ENCODE data around the gene DNAH11. TPM values are rescaled to one million over a fixed set of nuclear protein-coding genes. Genes with fewer than 3 reads are reported as not detected.

DNAH11 gene
- total RNA-seq, 2 experiments from 2014 or later = 4.2 to 4.3 TPM

- peaks cover 9% of the 10 kb centered on the region for H3K27me3 Mint-ChIP-seq
- H3K9me3 Mint-ChIP-seq (ENCODE audit: low read depth) = no peaks in the 10 kb centered on the region
- ATAC-seq (no peak), DNase-seq (no peak)
- POLR2A ChIA-PET = no interaction called here
- H3K36me3 Mint-ChIP-seq (ENCODE audit: low read depth) = no peaks in the 10 kb centered on the region
- no peak overlapping the region for H3K4me3 Mint-ChIP-seq
- CTCF ChIA-PET = no interaction called here
- no peak overlapping the region for H3K27ac Mint-ChIP-seq
- intact Hi-C loops (cut with DNase I, micrococcal nuclease) = no loop called here
- no peaks in the 10 kb centered on the region for H3K4me1 Mint-ChIP-seq
Observed at GRCh38 chr7:21636694-21637093, 93.9 kb downstream of the DNAH11 start.

- H3K4me3 Mint-ChIP-seq = no peak overlapping the region
- H3K36me3 Mint-ChIP-seq (ENCODE audit: low read depth) = no peaks in the 10 kb centered on the region
- intact Hi-C loops (cut with DNase I, micrococcal nuclease) = no loop called here
- no peaks in the 10 kb centered on the region for H3K9me3 Mint-ChIP-seq (ENCODE audit: low read depth)
- H3K27me3 Mint-ChIP-seq = peaks cover 11% of the 10 kb centered on the region
- ATAC-seq = no peak
- POLR2A ChIA-PET = no interaction called here
- CTCF ChIA-PET = interaction anchor here (0.6 kb wide), 1 partner anchor 250 kb away, joined by 3 read pairs; no protein-coding TSS in a partner anchor
- DNase-seq = no peak
- H3K27ac Mint-ChIP-seq = no peak overlapping the region
- H3K4me1 Mint-ChIP-seq = no peaks in the 10 kb centered on the region
Observed at GRCh38 chr7:21639206-21639868, 96.5 kb downstream of the DNAH11 start.

- H3K4me1 Mint-ChIP-seq = no peaks in the 10 kb centered on the region
- no peaks in the 10 kb centered on the region for H3K9me3 Mint-ChIP-seq (ENCODE audit: low read depth)
- no peaks in the 10 kb centered on the region for H3K36me3 Mint-ChIP-seq (ENCODE audit: low read depth)
- DNase-seq (no peak), ATAC-seq (no peak)
- intact Hi-C loops (cut with DNase I, micrococcal nuclease) = no loop called here
- H3K27ac Mint-ChIP-seq = no peak overlapping the region
- peaks cover 11% of the 10 kb centered on the region for H3K27me3 Mint-ChIP-seq
- ChIA-PET POLR2A (no interaction called here), CTCF (no interaction called here)
- no peak overlapping the region for H3K4me3 Mint-ChIP-seq
Observed at GRCh38 chr7:21640105-21640504, 97.3 kb downstream of the DNAH11 start.

GRCh38 chr7:21641546-21641945 is 98.7 kb downstream of the DNAH11 start:
- CTCF ChIA-PET = no interaction called here
- ATAC-seq = no peak

GRCh38 chr7:21642422-21642821 is 99.6 kb downstream of the DNAH11 start:
- intact Hi-C loops (cut with DNase I, micrococcal nuclease) = no loop called here
- no peak for DNase-seq
- CTCF ChIA-PET = no interaction called here
- no peaks in the 10 kb centered on the region for H3K36me3 Mint-ChIP-seq (ENCODE audit: low read depth)
- POLR2A ChIA-PET = no interaction called here
- H3K9me3 Mint-ChIP-seq (ENCODE audit: low read depth) = no peaks in the 10 kb centered on the region
- no peak overlapping the region for H3K4me3 Mint-ChIP-seq
- H3K27ac Mint-ChIP-seq = no peak overlapping the region
- H3K4me1 Mint-ChIP-seq = no peaks in the 10 kb centered on the region
- peaks cover 11% of the 10 kb centered on the region for H3K27me3 Mint-ChIP-seq
- no peak for ATAC-seq

More at GRCh38 chr7:21641546-21641945, 98.7 kb downstream of the DNAH11 start:
- no peak for DNase-seq
- Mint-ChIP-seq H3K4me3 (no peak overlapping the region), H3K27me3 (peaks cover 11% of the 10 kb centered on the region), H3K27ac (no peak overlapping the region), H3K9me3 (ENCODE audit: low read depth) (no peaks in the 10 kb centered on the region), H3K4me1 (no peaks in the 10 kb centered on the region), H3K36me3 (ENCODE audit: low read depth) (no peaks in the 10 kb centered on the region)
- intact Hi-C loops (cut with DNase I, micrococcal nuclease) = no loop called here
- POLR2A ChIA-PET = no interaction called here

- Mint-ChIP-seq H3K9me3 (ENCODE audit: low read depth) (no peaks in the 10 kb centered on the region), H3K4me3 (no peak overlapping the region), H3K27ac (no peak overlapping the region), H3K27me3 (no peaks in the 10 kb centered on the region), H3K36me3 (ENCODE audit: low read depth) (no peaks in the 10 kb centered on the region), H3K4me1 (no peaks in the 10 kb centered on the region)
- intact Hi-C loops (cut with DNase I, micrococcal nuclease) = no loop called here
- DNase-seq (no peak), ATAC-seq (no peak)
- ChIA-PET CTCF (interaction anchor here (0.6 kb wide), 2 partner anchors 81 to 228 kb away, joined by 3 to 4 read pairs; no protein-coding TSS in a partner anchor), POLR2A (no interaction called here)
Observed at GRCh38 chr7:21651697-21652096, 108.9 kb downstream of the DNAH11 start.

- intact Hi-C loops (cut with DNase I, micrococcal nuclease) = no loop called here
- DNase-seq (no peak), ATAC-seq (no peak)
- Mint-ChIP-seq H3K4me3 (no peak overlapping the region), H3K36me3 (ENCODE audit: low read depth) (no peaks in the 10 kb centered on the region), H3K27me3 (no peaks in the 10 kb centered on the region), H3K9me3 (ENCODE audit: low read depth) (no peaks in the 10 kb centered on the region), H3K27ac (no peak overlapping the region), H3K4me1 (no peaks in the 10 kb centered on the region)
- ChIA-PET POLR2A (no interaction called here), CTCF (interaction anchor here (0.6 to 1.3 kb wide), 3 partner anchors 10 to 430 kb away, joined by 3 to 4 read pairs (median 4); no protein-coding TSS in a partner anchor)
Observed at GRCh38 chr7:21653623-21654022, 110.8 kb downstream of the DNAH11 start.

- CTCF ChIA-PET = no interaction called here
- H3K4me3 Mint-ChIP-seq = no peak overlapping the region
- H3K27ac Mint-ChIP-seq = no peak overlapping the region
- intact Hi-C loops (cut with DNase I, micrococcal nuclease) = no loop called here
- POLR2A ChIA-PET = no interaction called here
- no peaks in the 10 kb centered on the region for H3K4me1 Mint-ChIP-seq
- no peak for ATAC-seq
- no peaks in the 10 kb centered on the region for H3K36me3 Mint-ChIP-seq (ENCODE audit: low read depth)
- DNase-seq = no peak
- peaks cover 2% of the 10 kb centered on the region for H3K9me3 Mint-ChIP-seq (ENCODE audit: low read depth)
- H3K27me3 Mint-ChIP-seq = no peaks in the 10 kb centered on the region
Observed at GRCh38 chr7:21656081-21656480, 113.2 kb downstream of the DNAH11 start.

- peaks cover 4% of the 10 kb centered on the region for H3K9me3 Mint-ChIP-seq (ENCODE audit: low read depth)
- H3K27me3 Mint-ChIP-seq = no peaks in the 10 kb centered on the region
- no peak overlapping the region for H3K4me3 Mint-ChIP-seq
- intact Hi-C loops (cut with DNase I, micrococcal nuclease) = no loop called here
- CTCF ChIA-PET = no interaction called here
- H3K27ac Mint-ChIP-seq = no peak overlapping the region
- POLR2A ChIA-PET = no interaction called here
- no peaks in the 10 kb centered on the region for H3K36me3 Mint-ChIP-seq (ENCODE audit: low read depth)
- H3K4me1 Mint-ChIP-seq = no peaks in the 10 kb centered on the region
- no peak for ATAC-seq
- no peak for DNase-seq
Observed at GRCh38 chr7:21656796-21657195, 114.0 kb downstream of the DNAH11 start.

- no peaks in the 10 kb centered on the region for H3K36me3 Mint-ChIP-seq (ENCODE audit: low read depth)
- no peak overlapping the region for H3K27ac Mint-ChIP-seq
- no peak for DNase-seq
- no peak for ATAC-seq
- H3K4me1 Mint-ChIP-seq = peaks cover 4% of the 10 kb centered on the region
- H3K27me3 Mint-ChIP-seq = no peaks in the 10 kb centered on the region
- H3K9me3 Mint-ChIP-seq (ENCODE audit: low read depth) = no peaks in the 10 kb centered on the region
- intact Hi-C loops (cut with DNase I, micrococcal nuclease) = no loop called here
- CTCF ChIA-PET = interaction anchor here (0.7 kb wide), 1 partner anchor 15 kb away, joined by 3 read pairs; no protein-coding TSS in a partner anchor
- no peak overlapping the region for H3K4me3 Mint-ChIP-seq
- POLR2A ChIA-PET = no interaction called here
Observed at GRCh38 chr7:21670496-21670895, 127.7 kb downstream of the DNAH11 start.

GRCh38 chr7:21671859-21672258 is 129.0 kb downstream of the DNAH11 start:
- H3K27ac Mint-ChIP-seq = no peak overlapping the region
- no peaks in the 10 kb centered on the region for H3K27me3 Mint-ChIP-seq
- ATAC-seq (peak; percentile 60), DNase-seq (peak; percentile 6)
- H3K4me1 Mint-ChIP-seq = peaks cover 4% of the 10 kb centered on the region
- CTCF ChIA-PET = interaction anchor here (0.7 kb wide), 1 partner anchor 95 kb away, joined by 3 read pairs; no protein-coding TSS in a partner anchor
- H3K9me3 Mint-ChIP-seq (ENCODE audit: low read depth) = no peaks in the 10 kb centered on the region
- no peak overlapping the region for H3K4me3 Mint-ChIP-seq
- intact Hi-C loops (cut with DNase I, micrococcal nuclease) = no loop called here
- no peaks in the 10 kb centered on the region for H3K36me3 Mint-ChIP-seq (ENCODE audit: low read depth)
- POLR2A ChIA-PET = no interaction called here

GRCh38 chr7:21675255-21675654 is 132.4 kb downstream of the DNAH11 start:
- DNase-seq (no peak), ATAC-seq (no peak)
- Mint-ChIP-seq H3K27me3 (no peaks in the 10 kb centered on the region), H3K4me1 (peaks cover 4% of the 10 kb centered on the region), H3K36me3 (ENCODE audit: low read depth) (no peaks in the 10 kb centered on the region), H3K27ac (no peak overlapping the region), H3K9me3 (ENCODE audit: low read depth) (no peaks in the 10 kb centered on the region), H3K4me3 (no peak overlapping the region)
- ChIA-PET POLR2A (no interaction called here), CTCF (no interaction called here)
- intact Hi-C loops (cut with DNase I, micrococcal nuclease) = no loop called here

All from activated CD4-positive, alpha-beta T cell treated with anti-CD3 and anti-CD28 coated beads for 36 hours (primary cell).